Glutamatergic neuron (in vitro differentiated cells): ENCODE data around the gene GPR153. TPM values are rescaled to one million over a fixed set of nuclear protein-coding genes. Genes with fewer than 3 reads are reported as not detected.
A peak's percentile ranks its signal among the peaks of the same experiment; 100 is the strongest.

ENCODE experiments used
- DNase-seq: peaks from one replicate; pipeline ENCODE4 v3.0.0; 2022
- H3K27ac Mint-ChIP-seq: one replicate; pipeline ENCODE4 v1.8.0; 2020; ENCODE audit warnings: mild to moderate bottlenecking, mixed read lengths, inconsistent platforms; ENCODE audit not compliant: unreplicated experiment
- H3K27me3 Mint-ChIP-seq: one replicate; pipeline ENCODE4 v1.8.0; 2020; ENCODE audit warnings: mild to moderate bottlenecking, moderate library complexity, mixed read lengths, inconsistent platforms; ENCODE audit not compliant: unreplicated experiment
- H3K36me3 Mint-ChIP-seq: one replicate; pipeline ENCODE4 v1.8.0; 2020; ENCODE audit warnings: mild to moderate bottlenecking, mixed read lengths, inconsistent platforms; ENCODE audit not compliant: unreplicated experiment
- H3K4me1 Mint-ChIP-seq: one replicate; pipeline ENCODE4 v1.8.0; 2020; ENCODE audit warnings: mild to moderate bottlenecking, low read depth, mixed read lengths, inconsistent platforms; ENCODE audit not compliant: unreplicated experiment
- H3K4me3 Mint-ChIP-seq: one replicate; pipeline ENCODE4 v1.8.0; 2020; ENCODE audit warnings: mild to moderate bottlenecking, mixed read lengths, inconsistent platforms; ENCODE audit not compliant: unreplicated experiment
- H3K9me3 Mint-ChIP-seq: one replicate; pipeline ENCODE4 v1.8.0; 2020; ENCODE audit warnings: mild to moderate bottlenecking, moderate library complexity, mixed read lengths, inconsistent platforms; ENCODE audit not compliant: unreplicated experiment
- CTCF ChIP-seq: fragments of 200-600 bp; sonication (generic); IDR thresholded peaks from one replicate; pipeline ENCODE4 v1.5.0; 2021; ENCODE audit not compliant: partially characterized antibody, unreplicated experiment
- total RNA-seq: library from RNA; stranded (reverse); fragmentation: NEBNext Ultra II Directional; extraction: Animal tissue kit (Norgen Biotek cat#: 25700); gene quantifications from one replicate; pipeline ENCODE4 v1.2.1, GENCODE V29; 2021; ENCODE audit not compliant: unreplicated experiment

The GPR153 gene
- total RNA-seq, 1 donor from 2014 or later, result 174 TPM

GRCh38 chr1:6267686-6268322, 6.9 kb upstream of the GPR153 start:
- DNase-seq, result no peak
- Mint-ChIP-seq H3K36me3 (no peaks in the 10 kb centered on the region), H3K27me3 (peaks cover 13% of the 10 kb centered on the region), H3K9me3 (peaks cover 14% of the 10 kb centered on the region), H3K4me1 (peaks cover 61% of the 10 kb centered on the region), H3K4me3 (peak overlapping the region; percentile 61), H3K27ac (peak overlapping the region; percentile 97)
- no peak for TF ChIP-seq CTCF

DNA sequence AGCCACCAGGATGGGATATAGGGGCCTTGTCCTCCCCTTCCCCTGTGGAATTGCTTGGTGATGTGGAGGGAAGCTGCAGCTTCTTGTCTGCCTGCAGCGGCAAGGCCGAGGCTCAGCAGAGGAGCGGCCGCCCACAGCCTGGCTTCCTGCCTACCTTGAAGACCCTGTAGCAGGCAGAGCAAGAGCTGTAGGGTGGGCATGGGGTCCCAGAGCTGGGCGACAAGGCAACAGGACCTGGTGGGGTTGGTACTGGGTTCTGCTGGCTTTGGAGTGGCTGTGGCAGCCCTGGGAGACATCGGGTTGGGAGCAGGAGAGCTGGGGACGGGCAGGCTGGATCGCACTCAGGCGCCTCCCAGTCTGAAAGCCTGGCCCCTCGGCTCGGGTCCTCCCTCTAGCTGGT, 5.7 kb upstream of the GPR153 start:
- no peak for DNase-seq
- peaks cover 18% of the 10 kb centered on the region for H3K9me3 Mint-ChIP-seq
- peak overlapping the region; percentile 42 for H3K4me3 Mint-ChIP-seq
- H3K27ac Mint-ChIP-seq, result peak overlapping the region; percentile 62
- H3K27me3 Mint-ChIP-seq, result peaks cover 14% of the 10 kb centered on the region
- no peak for TF ChIP-seq CTCF
- H3K36me3 Mint-ChIP-seq, result no peaks in the 10 kb centered on the region
- peaks cover 56% of the 10 kb centered on the region for H3K4me1 Mint-ChIP-seq

DNA sequence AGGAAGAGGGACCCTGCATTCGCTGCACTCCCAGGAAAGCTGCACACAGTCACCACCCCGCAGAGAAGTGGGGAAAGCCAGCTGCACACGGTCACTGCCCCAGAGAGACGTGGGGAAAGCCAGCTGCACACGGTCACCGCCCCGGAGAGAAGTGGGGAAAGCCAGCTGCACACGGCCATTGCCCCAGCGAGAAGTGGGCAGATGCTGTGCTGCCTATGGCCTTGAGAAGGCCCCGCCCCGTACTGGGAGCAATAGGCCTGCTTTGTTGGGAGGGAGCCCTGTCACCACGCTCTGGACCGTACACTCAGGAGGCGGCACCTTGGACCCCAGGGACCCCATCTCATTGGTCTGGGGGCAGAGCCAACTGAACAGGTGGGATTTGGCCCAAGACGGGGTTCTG, 4.3 kb upstream of the GPR153 start:
- H3K27me3 Mint-ChIP-seq, result peaks cover 14% of the 10 kb centered on the region

GRCh38 chr1:6263716-6264115, 2.8 kb upstream of the GPR153 start:
- H3K4me3 Mint-ChIP-seq, result no peak overlapping the region

More for the DNA sequence above, 4.3 kb upstream of the GPR153 start:
- Mint-ChIP-seq H3K4me3 (no peak overlapping the region), H3K27ac (peak overlapping the region; percentile 39), H3K9me3 (peaks cover 18% of the 10 kb centered on the region), H3K36me3 (no peaks in the 10 kb centered on the region), H3K4me1 (peaks cover 48% of the 10 kb centered on the region)
- TF ChIP-seq CTCF, result no peak
- no peak for DNase-seq

More at GRCh38 chr1:6263716-6264115, 2.8 kb upstream of the GPR153 start:
- Mint-ChIP-seq H3K36me3 (no peaks in the 10 kb centered on the region), H3K9me3 (peaks cover 17% of the 10 kb centered on the region), H3K27me3 (peaks cover 16% of the 10 kb centered on the region), H3K4me1 (peaks cover 43% of the 10 kb centered on the region), H3K27ac (no peak overlapping the region)
- TF ChIP-seq CTCF, result no peak
- DNase-seq, result no peak
